GM20000 (cell line): ENCODE results near the gene COL6A3.

Experiments
- DNase-seq: peaks from one replicate; pipeline ENCODE4 v3.0.0; 2012; ENCODE audit warnings: low spot score
- CTCF ChIP-seq: IDR thresholded peaks from 2 replicates; pipeline ENCODE4 v1.5.1; 2012; ENCODE audit warnings: mild to moderate bottlenecking, control low read depth; ENCODE audit errors: extremely low read depth, missing control alignments

COL6A3 gene

GRCh38 chr2:237300739-237301138 lies 113.2 kb downstream of the COL6A3 start:
- no peak for TF ChIP-seq CTCF
- no peak for DNase-seq

- no peak for TF ChIP-seq CTCF
Observed at GRCh38 chr2:237299906-237300305, 114.1 kb downstream of the COL6A3 start.

GRCh38 chr2:237298151-237299118 lies 115.5 kb downstream of the COL6A3 start:
- DNase-seq: no peak

More at GRCh38 chr2:237299906-237300305, 114.1 kb downstream of the COL6A3 start:
- DNase-seq: no peak

GRCh38 chr2:237297421-237298150 lies 116.4 kb downstream of the COL6A3 start:
- DNase-seq: no peak
- TF ChIP-seq CTCF: no peak

More at GRCh38 chr2:237298151-237299118, 115.5 kb downstream of the COL6A3 start:
- no peak for TF ChIP-seq CTCF

- no peak for DNase-seq
- no peak for TF ChIP-seq CTCF
Observed at GRCh38 chr2:237296756-237297155, 117.2 kb downstream of the COL6A3 start.

- TF ChIP-seq CTCF: no peak
- no peak for DNase-seq
Observed at GRCh38 chr2:237295889-237296480, 118.0 kb downstream of the COL6A3 start.

GRCh38 chr2:237294460-237294859 lies 119.5 kb downstream of the COL6A3 start:
- no peak for DNase-seq
- no peak for TF ChIP-seq CTCF
